ENCODE data around the gene AP2A1. TPM values are rescaled to one million over a fixed set of nuclear protein-coding genes. Genes with fewer than 3 reads are reported as not detected.

The AP2A1 gene
- total and polyA plus RNA-seq, 10 of the 15 experiments (the other 5 are each of a cell fraction or from before 2014, with no cell fraction given), result 0.68 to 78.8 (median 33.8) TPM

DNA sequence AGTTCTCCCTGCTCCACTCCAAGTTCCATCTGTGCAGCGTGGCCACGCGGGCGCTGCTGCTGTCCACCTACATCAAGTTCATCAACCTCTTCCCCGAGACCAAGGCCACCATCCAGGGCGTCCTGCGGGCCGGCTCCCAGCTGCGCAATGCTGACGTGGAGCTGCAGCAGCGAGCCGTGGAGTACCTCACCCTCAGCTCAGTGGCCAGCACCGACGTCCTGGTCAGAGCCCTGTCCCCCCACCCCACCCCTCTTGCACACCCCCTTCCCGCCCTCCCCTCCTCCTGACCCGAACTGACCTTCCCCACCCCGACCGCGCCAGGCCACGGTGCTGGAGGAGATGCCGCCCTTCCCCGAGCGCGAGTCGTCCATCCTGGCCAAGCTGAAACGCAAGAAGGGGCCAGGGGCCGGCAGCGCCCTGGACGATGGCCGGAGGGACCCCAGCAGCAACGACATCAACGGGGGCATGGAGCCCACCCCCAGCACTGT, 34.6 kb downstream of the AP2A1 start:
- 0 out of 2 replicates have a peak, but pooled peaks have one; percentile 29 for TF ChIP-seq POLR2A (IDR thresholded peaks at IDR 0.05; ENCODE audit: low read depth, low read length)
- TF ChIP-seq NR2C2 (IDR thresholded peaks at IDR 0.05; ENCODE audit: borderline replicate concordance, control insufficient read depth, insufficient read length, low read depth), result no peak
- Histone ChIP-seq H3K4me3 (no peak overlapping the region), H3K4me1 (ENCODE audit: control insufficient read depth, insufficient read depth, low read length) (no peaks in the 10 kb centered on the region), H3K79me2 (ENCODE audit: control insufficient read depth, insufficient read depth, low read length) (no peaks in the 10 kb centered on the region), H3K9me3 (replicated peaks; ENCODE audit: control insufficient read depth, insufficient read depth, low read length) (no peaks in the 10 kb centered on the region), H3K27ac (ENCODE audit: control insufficient read depth, insufficient read depth) (no peak overlapping the region), H2AFZ (ENCODE audit: control insufficient read depth, low read depth, low read length) (no peak overlapping the region), H3K9ac (ENCODE audit: control insufficient read depth, insufficient read depth, low read length) (no peak overlapping the region), H3K27me3 (replicated peaks in 1 of 2; ENCODE audit: control insufficient read depth in 2 of 2, insufficient read depth in 2 of 2, low read length in 1 of 2) (no peaks in the 10 kb centered on the region), H3K36me3 (ENCODE audit: control insufficient read depth in 2 of 2, insufficient read depth in 2 of 2, low read length in 1 of 2) (peaks cover 12 to 28% of the 10 kb centered on the region in 2 experiments; a peak in 3 of 4 replicates), H4K20me1 (ENCODE audit: control insufficient read depth, insufficient read depth) (no peaks in the 10 kb centered on the region), H3K4me2 (ENCODE audit: control insufficient read depth, insufficient read depth) (no peak overlapping the region)
- DNase-seq (ENCODE audit: low read depth, low spot score), result no peak
- RAD21 ChIA-PET (ENCODE audit: unreplicated experiment), result no interaction called here
- CTCF ChIA-PET, result no interaction called here
- 99% methylated on average over 19 of the region's 32 CpGs for WGBS (ENCODE audit: insufficient coverage, insufficient replicate concordance, low lambda C conversion rate, missing lambda C conversion rate)
- in situ Hi-C loops (cut with MboI), result no loop called here
- SMC1A ChIA-PET (ENCODE audit: uncharacterized antibody, unreplicated experiment), result no interaction called here
- FAIRE-seq, result no peak
- no peak for ATAC-seq
- POLR2A ChIA-PET, result interaction anchor here (0.6 kb wide), 1 partner anchor 110 kb away, joined by 4 read pairs; no protein-coding TSS in a partner anchor
- no TSS peak for BruUV-seq (replicated peaks)
- intact Hi-C loops (cut with micrococcal nuclease; ENCODE audit: unreplicated experiment), result no loop called here

DNA sequence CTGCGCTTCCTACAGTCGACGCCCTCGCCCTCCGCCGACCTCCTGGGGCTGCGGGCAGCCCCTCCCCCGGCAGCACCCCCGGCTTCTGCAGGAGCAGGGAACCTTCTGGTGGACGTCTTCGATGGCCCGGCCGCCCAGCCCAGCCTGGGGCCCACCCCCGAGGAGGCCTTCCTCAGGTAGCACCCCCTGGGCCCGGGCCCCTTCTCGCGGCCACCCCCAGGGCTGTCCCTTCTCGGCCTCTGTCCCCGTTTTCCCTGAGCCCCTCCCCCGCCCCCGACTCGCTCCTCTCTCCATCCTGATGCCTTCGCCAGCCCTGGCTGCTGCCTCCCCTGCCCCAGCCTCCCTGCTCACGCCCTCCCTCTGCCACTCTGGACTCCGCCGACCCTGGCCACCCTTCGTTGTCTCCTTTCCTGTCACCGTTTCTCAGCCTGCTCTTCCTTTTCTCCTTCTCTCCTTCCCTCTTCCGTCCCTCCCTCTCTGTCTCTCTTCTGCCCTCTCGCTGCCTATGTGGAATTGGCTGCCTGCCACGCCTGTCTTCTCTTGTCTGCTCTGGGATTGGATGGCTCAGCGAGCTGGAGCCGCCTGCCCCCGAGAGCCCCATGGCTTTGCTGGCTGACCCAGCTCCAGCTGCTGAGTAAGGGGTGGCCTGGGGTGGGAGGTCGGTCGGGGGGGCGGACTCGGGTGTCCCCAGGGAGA, 35.3 kb downstream of the AP2A1 start:
- Histone ChIP-seq H3K27me3 (replicated peaks in 1 of 2; ENCODE audit: control insufficient read depth in 2 of 2, insufficient read depth in 2 of 2, low read length in 1 of 2) (no peaks in the 10 kb centered on the region), H3K9ac (ENCODE audit: control insufficient read depth, insufficient read depth, low read length) (no peak overlapping the region), H3K36me3 (ENCODE audit: control insufficient read depth in 2 of 2, insufficient read depth in 2 of 2, low read length in 1 of 2) (peaks cover 9 to 22% of the 10 kb centered on the region in 2 experiments; a peak in 3 of 4 replicates), H3K79me2 (ENCODE audit: control insufficient read depth, insufficient read depth, low read length) (no peaks in the 10 kb centered on the region), H3K27ac (ENCODE audit: control insufficient read depth, insufficient read depth) (no peak overlapping the region), H2AFZ (ENCODE audit: control insufficient read depth, low read depth, low read length) (no peak overlapping the region), H3K4me2 (ENCODE audit: control insufficient read depth, insufficient read depth) (no peak overlapping the region), H3K9me3 (replicated peaks; ENCODE audit: control insufficient read depth, insufficient read depth, low read length) (no peaks in the 10 kb centered on the region), H3K4me1 (ENCODE audit: control insufficient read depth, insufficient read depth, low read length) (no peaks in the 10 kb centered on the region), H4K20me1 (ENCODE audit: control insufficient read depth, insufficient read depth) (no peaks in the 10 kb centered on the region), H3K4me3 (no peak overlapping the region)
- CTCF ChIA-PET, result no interaction called here
- FAIRE-seq, result no peak
- in situ Hi-C loops (cut with MboI) (no loop called here), intact Hi-C loops (cut with micrococcal nuclease; ENCODE audit: unreplicated experiment) (no loop called here)
- WGBS (ENCODE audit: insufficient coverage, insufficient replicate concordance, low lambda C conversion rate, missing lambda C conversion rate), result 89% methylated on average over 19 of the region's 38 CpGs
- no peak for DNase-seq (ENCODE audit: low read depth, low spot score)
- ATAC-seq, result no peak
- POLR2A ChIA-PET, result no interaction called here
- no TSS peak for BruUV-seq (replicated peaks)
- TF ChIP-seq RAD21 (IDR thresholded peaks at IDR 0.05; ENCODE audit: insufficient read depth, low read depth, low read length), result no peak
- TF ChIP-seq, protein P1, sequence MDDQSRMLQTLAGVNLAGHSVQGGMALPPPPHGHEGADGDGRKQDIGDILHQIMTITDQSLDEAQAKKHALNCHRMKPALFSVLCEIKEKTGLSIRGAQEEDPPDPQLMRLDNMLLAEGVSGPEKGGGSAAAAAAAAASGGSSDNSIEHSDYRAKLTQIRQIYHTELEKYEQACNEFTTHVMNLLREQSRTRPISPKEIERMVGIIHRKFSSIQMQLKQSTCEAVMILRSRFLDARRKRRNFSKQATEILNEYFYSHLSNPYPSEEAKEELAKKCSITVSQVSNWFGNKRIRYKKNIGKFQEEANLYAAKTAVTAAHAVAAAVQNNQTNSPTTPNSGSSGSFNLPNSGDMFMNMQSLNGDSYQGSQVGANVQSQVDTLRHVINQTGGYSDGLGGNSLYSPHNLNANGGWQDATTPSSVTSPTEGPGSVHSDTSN (IDR thresholded peaks at IDR 0.05; ENCODE audit: insufficient replicate concordance, low read depth, low read length), result peak; percentile 58
- TF ChIP-seq, protein P2, sequence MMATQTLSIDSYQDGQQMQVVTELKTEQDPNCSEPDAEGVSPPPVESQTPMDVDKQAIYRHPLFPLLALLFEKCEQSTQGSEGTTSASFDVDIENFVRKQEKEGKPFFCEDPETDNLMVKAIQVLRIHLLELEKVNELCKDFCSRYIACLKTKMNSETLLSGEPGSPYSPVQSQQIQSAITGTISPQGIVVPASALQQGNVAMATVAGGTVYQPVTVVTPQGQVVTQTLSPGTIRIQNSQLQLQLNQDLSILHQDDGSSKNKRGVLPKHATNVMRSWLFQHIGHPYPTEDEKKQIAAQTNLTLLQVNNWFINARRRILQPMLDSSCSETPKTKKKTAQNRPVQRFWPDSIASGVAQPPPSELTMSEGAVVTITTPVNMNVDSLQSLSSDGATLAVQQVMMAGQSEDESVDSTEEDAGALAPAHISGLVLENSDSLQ (IDR thresholded peaks at IDR 0.05), result peak; percentile 80
- SMC1A ChIA-PET (ENCODE audit: uncharacterized antibody, unreplicated experiment), result no interaction called here
- RAD21 ChIA-PET (ENCODE audit: unreplicated experiment), result no interaction called here

Measured in GM12878 (cell line).